ENCODE results near the gene HECW1.
"Not testable (repeated sequence)": the region's sequence is repeated elsewhere in the genome, so short reads cannot be mapped to it uniquely, and the experiment has no call there.

The HECW1 gene

DNA sequence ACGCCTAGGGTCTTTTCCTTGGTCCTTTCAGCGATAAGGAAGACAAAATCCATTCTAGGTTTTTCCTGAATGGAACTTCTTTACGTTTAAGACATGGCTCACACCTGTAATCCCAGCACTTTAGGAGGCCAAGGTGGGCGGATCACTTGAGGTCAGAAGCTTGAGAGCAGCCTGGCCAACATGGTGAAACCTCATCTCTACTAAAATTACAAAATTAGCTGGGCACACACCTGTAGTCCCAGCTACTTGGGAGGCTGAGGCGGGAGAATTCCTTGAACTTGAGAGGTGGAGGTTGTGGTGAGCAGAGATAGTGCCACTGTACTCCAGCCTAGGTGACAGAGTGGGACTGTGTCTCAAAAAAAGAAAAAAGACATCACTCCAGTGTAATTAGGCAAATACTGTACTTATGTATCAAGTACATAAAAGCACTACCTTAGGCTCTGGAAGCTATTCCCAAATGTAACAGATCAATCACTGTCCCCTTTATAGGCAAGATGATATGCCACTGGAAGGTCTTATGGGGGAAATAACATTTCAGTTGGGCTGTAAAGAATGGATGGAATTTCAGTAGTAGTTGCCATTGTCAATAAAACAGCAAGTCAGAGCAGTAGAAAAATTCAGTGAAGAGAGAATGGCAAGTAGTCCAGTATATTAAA, 476.2 kb downstream of the HECW1 start:
- DNase-seq, result no peak

DNA sequence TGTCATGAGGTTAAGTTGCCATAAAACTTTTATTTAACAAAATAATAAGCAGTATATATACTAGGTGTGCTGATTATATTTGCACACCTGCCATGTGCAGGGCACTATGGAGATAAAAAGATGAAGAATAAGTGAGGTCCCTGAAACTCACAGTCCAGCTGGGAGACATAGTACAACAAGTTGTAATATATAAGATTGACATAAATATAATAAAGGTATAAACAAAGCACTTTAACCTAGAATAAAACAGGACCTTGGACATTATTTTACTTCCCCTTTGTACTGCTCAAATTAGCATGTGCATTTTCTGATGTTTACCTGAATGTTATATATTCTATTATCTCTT, 476.7 kb downstream of the HECW1 start:
- no peak for DNase-seq

- no peak for DNase-seq
Measured at GRCh38 chr7:43589728-43590127, 477.3 kb downstream of the HECW1 start.

DNA sequence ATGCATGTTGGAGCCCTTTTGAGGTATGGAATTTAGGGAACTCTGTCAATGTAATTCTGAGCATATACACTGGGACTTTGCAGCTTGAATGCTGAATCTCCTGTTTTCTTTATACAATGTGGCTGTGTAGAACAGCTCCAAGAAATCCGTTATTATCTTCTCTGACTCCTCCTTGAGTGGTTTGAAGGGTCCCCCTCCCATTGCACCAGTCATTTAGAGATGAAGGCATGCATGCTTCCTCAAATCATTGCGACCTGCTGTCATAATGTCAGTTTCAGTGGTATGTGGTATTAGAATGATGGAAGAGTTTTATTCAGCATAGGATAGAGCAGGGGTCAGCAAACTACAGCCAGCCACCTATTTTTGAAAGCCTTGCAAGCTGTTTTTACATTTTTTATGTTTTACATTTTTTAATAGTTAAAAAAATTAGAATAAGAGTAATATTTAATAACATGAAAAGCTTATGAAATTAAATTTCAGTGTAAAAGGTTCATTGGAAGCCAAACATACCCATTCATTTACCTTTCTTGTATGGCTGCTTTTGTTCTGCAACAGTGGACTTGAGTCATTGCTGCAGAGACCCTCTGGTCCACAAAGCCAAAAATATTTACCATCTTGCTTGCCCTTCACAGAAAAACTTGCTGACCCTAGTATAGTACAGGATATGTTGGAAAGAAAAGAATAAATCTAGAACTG, 478.6 kb downstream of the HECW1 start:
- DNase-seq, result no peak

GRCh38 chr7:43591558-43592180, 479.2 kb downstream of the HECW1 start:
- DNase-seq, result no peak

- no peak for DNase-seq
Measured at GRCh38 chr7:43592326-43592725, 479.9 kb downstream of the HECW1 start.

- DNase-seq, result no peak
Measured at GRCh38 chr7:43593010-43593409, 480.6 kb downstream of the HECW1 start.

DNA sequence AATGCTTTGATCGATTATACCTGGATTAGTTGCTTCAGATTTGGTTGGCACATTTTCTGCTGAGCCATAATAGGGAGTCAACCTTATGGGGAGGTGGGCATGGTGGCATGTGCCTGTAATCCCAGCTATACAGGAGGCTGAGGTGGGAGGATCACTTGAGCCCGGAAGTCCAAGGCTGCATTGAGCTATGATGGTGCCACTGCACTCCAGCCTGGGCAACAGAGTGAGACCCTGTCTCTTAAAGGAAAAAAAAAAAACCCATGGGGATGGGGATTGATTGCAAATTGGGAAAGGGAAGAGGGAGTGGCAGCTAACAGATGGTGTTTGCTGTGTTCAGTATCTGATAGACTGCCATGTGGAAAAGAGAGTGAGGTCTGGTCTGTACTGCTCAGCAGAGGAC, 481.6 kb downstream of the HECW1 start:
- DNase-seq, result no peak

DNA sequence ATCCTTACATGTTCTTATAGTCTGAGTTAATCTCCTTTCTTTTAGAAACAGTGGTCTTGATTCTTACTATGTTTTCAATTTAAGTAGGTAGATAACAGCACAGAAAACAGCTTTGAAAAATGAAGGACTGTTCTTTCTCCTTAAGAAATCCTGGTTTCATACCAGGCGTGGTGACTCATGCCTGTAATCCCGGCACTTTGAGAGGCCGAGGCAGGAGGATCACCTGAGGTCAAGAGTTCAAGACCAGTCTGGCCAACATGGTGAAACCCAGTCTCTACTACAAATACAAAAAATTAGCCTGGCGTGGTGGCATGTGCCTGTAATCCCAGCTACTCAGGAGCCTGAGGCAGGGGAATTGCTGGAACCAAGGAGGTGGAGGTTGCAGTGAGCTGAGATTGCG, 484.0 kb downstream of the HECW1 start:
- not testable (repeated sequence) for DNase-seq

DNA sequence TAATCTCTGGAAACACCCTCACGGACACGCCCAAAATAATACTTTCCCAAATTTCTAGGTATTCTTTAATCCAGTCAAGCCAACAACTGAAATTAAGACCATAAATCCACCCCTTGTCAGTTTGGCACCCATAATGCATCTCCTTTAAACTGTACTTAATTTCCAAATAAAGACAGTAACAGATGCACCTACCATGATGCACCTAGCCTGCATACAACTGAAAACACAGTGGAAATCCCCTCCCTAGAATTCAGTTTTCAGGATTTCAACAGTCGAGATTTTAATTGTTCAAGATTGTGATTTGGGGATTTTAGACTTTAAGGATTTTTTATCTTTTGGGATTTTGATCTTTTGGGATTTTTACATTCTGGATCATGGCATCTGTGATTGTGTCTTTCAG, 487.6 kb downstream of the HECW1 start:
- no peak for DNase-seq

DNA sequence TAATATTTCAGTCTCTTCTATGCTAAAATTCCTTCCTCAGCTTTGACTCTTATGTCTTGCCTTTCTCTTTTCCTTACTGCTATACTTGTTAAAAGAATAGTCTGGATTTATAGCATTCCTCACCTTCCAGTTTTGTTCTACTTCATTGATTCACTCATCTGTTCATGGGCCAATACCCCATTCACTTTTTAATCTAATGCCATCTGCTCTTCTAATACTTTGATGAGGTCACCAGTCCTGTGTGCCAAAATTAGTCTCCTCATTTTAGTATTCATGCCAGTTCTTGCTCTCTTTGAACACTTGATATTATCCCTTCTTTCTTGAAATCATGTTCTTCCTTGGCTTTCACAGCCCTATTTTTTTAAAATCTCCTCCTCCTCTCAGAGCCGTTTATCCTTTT, 489.8 kb downstream of the HECW1 start:
- DNase-seq, result no peak

- no peak for DNase-seq
Measured at GRCh38 chr7:43604251-43604650, 491.8 kb downstream of the HECW1 start.

DNA sequence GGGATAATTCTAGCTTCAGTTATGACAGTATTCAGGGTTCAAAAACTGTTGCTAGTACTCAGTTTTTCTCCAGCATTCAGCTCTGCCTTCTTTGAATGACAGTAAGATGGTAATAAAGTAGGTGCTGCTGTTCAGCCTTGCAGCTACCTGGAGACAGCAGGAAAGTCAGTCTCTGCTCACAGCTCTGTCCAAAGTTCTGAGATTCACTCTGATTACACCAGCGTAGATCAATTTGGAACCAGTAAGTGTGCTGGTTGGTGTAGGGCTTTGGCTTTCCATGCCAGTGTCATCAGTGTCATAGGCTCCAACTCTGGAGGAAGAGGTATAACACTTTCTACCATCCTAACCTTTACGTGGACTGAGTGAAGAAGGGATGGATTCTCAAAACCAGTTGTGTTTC, 496.6 kb downstream of the HECW1 start:
- no peak for DNase-seq

DNA sequence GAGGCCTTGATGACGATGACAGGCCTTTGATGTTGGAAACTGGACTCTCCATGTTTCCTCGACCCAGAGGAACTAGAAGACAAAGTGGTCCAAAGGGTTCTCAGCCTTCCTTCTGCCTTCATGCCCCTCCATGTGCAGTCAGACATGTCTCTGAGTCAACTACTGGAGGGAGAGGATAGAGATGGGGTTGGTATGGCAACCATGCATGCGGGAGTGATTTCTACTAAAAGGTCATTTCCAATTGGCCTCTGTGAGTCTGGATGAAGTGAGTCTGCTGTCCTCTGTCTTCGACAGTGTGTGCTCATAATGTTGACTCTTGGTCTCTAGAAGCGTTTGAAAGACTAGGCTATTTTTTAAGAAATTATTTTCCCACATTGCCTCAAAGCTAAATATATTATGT, 499.7 kb downstream of the HECW1 start:
- no peak for DNase-seq

DNA sequence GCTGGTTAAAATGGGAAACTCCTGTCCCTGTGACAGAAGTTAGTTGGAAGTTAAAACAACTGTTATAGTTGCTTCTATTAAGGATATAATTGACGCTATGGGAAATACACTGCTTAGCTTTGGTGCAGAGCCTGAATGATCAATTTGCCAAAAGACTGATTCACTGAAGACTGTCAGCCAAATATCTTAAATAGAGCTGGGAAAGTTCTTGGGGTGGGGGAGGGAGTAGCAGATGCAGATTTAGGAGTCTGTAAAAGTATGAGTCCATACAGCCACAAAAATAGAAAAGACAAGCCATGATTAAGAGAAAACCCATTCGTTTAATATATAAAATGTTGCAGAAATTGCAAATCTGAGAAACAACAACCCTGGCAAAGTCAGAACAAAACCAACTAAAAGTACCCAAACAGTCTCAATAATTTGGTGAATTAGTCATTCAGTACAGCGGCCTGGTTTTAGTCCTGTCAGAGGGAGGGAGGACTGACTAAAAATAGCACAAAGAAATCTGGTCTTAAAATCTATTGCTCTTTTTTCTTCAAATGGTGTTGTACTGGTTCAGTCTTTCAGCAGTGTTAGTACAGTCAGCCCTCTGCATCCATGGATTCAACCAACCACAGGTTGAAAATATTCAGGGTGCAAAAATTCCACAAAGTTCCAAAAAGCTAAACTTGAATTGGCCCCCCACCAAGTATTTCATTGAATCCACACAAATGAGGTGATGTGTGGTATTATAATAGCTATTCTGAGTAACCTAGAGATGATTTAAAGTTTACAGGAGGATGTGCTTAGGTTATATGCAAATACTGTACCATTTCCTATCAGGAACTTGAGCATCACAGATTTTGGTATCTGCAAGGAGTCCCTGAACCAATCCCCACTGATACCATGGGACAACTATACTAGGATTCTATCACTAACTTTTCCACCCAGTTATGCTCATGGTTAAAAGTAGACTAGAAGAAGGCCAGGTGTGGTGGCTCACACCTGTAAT, 500.4 kb downstream of the HECW1 start:
- no peak for DNase-seq

Data from amniotic stem cell (primary cell).